ENCODE measurements around the gene CSNK1G1.
"Not testable (repeated sequence)": the region's sequence is repeated elsewhere in the genome, so short reads cannot be mapped to it uniquely, and the experiment has no call there.

The CSNK1G1 gene

GRCh38 chr15:64340355-64340754 lies 15.6 kb downstream of the CSNK1G1 start:
- in situ Hi-C loops (cut with HindIII; ENCODE audit: low sequenced_read_pairs) = no loop called here
- no peak for TF ChIP-seq CTCF (IDR thresholded peaks at IDR 0.05; ENCODE audit: low read depth, low read length)
- no peak for DNase-seq (ENCODE audit: low read depth, low spot score)
- H3K4me3 ChIP-seq (ENCODE audit: low read depth, low read length) = no peak overlapping the region

- DNase-seq (ENCODE audit: low read depth, low spot score) = no peak
- no peak overlapping the region for H3K4me3 ChIP-seq (ENCODE audit: low read depth, low read length)
- TF ChIP-seq CTCF (IDR thresholded peaks at IDR 0.05; ENCODE audit: low read depth, low read length) = no peak
- in situ Hi-C loops (cut with HindIII; ENCODE audit: low sequenced_read_pairs) = no loop called here
These were observed 18.2 kb downstream of the CSNK1G1 start for GRCh38 chr15:64337761-64338160.

GRCh38 chr15:64333986-64334929 lies 21.7 kb downstream of the CSNK1G1 start:
- no peak overlapping the region for H3K4me3 ChIP-seq (ENCODE audit: low read depth, low read length)
- in situ Hi-C loops (cut with HindIII; ENCODE audit: low sequenced_read_pairs) = no loop called here
- DNase-seq (ENCODE audit: low read depth, low spot score) = no peak
- TF ChIP-seq CTCF (IDR thresholded peaks at IDR 0.05; ENCODE audit: low read depth, low read length) = no peak

- in situ Hi-C loops (cut with HindIII; ENCODE audit: low sequenced_read_pairs) = no loop called here
- H3K4me3 ChIP-seq (ENCODE audit: low read depth, low read length) = no peak overlapping the region
- DNase-seq (ENCODE audit: low read depth, low spot score) = no peak
- TF ChIP-seq CTCF (IDR thresholded peaks at IDR 0.05; ENCODE audit: low read depth, low read length) = no peak
These were observed 22.5 kb downstream of the CSNK1G1 start for GRCh38 chr15:64333516-64333915.

GRCh38 chr15:64331668-64332067 lies 24.3 kb downstream of the CSNK1G1 start:
- DNase-seq (ENCODE audit: low read depth, low spot score); in situ Hi-C loops (cut with HindIII; ENCODE audit: low sequenced_read_pairs); H3K4me3 ChIP-seq (ENCODE audit: low read depth, low read length): not testable (repeated sequence)

GRCh38 chr15:64326975-64327374 lies 29.0 kb downstream of the CSNK1G1 start:
- H3K4me3 ChIP-seq (ENCODE audit: low read depth, low read length); in situ Hi-C loops (cut with HindIII; ENCODE audit: low sequenced_read_pairs); DNase-seq (ENCODE audit: low read depth, low spot score): not testable (repeated sequence)

GRCh38 chr15:64326458-64326857 lies 29.5 kb downstream of the CSNK1G1 start:
- DNase-seq (ENCODE audit: low read depth, low spot score); in situ Hi-C loops (cut with HindIII; ENCODE audit: low sequenced_read_pairs); H3K4me3 ChIP-seq (ENCODE audit: low read depth, low read length): not testable (repeated sequence)

- no peak overlapping the region for H3K4me3 ChIP-seq (ENCODE audit: low read depth, low read length)
- TF ChIP-seq CTCF (IDR thresholded peaks at IDR 0.05; ENCODE audit: low read depth, low read length) = no peak
- no peak for DNase-seq (ENCODE audit: low read depth, low spot score)
- in situ Hi-C loops (cut with HindIII; ENCODE audit: low sequenced_read_pairs) = no loop called here
These were observed 31.7 kb downstream of the CSNK1G1 start for GRCh38 chr15:64324165-64324877.

Data from astrocyte of the spinal cord (primary cell).